Measurements from ENCODE around the gene TDRD9.

DNA sequence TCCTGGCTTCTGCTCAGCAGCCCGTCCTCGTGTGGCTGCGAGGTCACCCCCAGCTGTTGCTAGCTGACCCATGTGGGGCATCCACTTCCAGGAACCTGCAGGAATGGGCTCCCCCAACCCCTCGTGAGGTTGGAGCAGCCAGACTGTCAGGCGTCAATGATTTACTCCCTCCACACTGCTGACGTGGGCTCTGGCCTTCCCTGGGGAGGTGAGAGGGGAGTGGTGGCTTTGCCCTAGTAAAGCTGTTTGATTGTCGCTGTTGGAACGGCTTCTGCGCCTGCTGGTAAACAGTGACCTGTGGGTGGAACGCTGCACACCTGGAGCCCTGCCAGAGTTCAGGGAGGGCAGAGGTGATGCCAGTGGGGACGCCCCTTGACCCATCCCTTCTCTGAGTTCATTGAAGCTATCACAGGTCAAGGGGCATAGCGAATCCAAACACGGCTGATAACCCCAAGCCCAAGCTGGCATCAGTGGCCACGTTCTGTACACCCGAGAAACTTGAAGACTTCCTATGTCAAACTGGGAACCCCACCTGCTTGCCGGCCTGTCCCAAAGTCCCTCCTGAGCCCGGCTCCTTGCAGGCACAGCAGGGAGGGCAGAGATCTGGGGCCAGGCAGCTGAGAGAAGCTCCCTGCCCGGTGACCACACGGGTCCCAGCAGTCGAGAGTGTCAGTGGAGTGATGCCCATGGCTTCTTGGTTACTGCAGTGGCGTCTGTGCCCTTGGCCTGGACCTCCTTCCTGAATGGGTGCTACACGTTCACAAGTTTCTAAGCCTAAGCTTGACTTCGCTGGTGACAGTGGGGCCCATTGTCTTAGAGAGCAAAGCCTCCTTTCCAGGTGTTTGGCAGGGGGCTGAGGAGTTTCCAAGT, 160.0 kb downstream of the TDRD9 start:
- TF ChIP-seq, protein P1, sequence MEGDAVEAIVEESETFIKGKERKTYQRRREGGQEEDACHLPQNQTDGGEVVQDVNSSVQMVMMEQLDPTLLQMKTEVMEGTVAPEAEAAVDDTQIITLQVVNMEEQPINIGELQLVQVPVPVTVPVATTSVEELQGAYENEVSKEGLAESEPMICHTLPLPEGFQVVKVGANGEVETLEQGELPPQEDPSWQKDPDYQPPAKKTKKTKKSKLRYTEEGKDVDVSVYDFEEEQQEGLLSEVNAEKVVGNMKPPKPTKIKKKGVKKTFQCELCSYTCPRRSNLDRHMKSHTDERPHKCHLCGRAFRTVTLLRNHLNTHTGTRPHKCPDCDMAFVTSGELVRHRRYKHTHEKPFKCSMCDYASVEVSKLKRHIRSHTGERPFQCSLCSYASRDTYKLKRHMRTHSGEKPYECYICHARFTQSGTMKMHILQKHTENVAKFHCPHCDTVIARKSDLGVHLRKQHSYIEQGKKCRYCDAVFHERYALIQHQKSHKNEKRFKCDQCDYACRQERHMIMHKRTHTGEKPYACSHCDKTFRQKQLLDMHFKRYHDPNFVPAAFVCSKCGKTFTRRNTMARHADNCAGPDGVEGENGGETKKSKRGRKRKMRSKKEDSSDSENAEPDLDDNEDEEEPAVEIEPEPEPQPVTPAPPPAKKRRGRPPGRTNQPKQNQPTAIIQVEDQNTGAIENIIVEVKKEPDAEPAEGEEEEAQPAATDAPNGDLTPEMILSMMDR (conservative IDR thresholded peaks at IDR 0.05; ENCODE audit: low read depth, low read length), result no peak
- no peak for TF ChIP-seq EZH2phosphoT487 (IDR thresholded peaks at IDR 0.05; ENCODE audit: borderline replicate concordance, low read length)
